Thyroid gland (tissue), 4 donors: ENCODE measurements around the gene DST. TPM values are rescaled to one million over a fixed set of nuclear protein-coding genes. Genes with fewer than 3 reads are reported as not detected.

Experiments used
- DNase-seq, 2 donors: peaks; one replicate each; pipeline ENCODE4 v3.0.0-alpha.2; 2019
- H3K27ac ChIP-seq, 3 donors: fragments of 200-600 bp; sonication (generic); 1 replicate in 2 of 3; 2 replicates in 1 of 3; pipeline ENCODE4 v1.5.1; 2016 to 2019; ENCODE audit warnings: mild to moderate bottlenecking in 1 of 3, moderate library complexity in 1 of 3
- H3K27me3 ChIP-seq: fragments of 200-600 bp; sonication (generic); one replicate; pipeline ENCODE4 v1.5.1; 2019
- H3K36me3 ChIP-seq, 2 donors: fragments of 200-600 bp; sonication (generic); one replicate each; pipeline ENCODE4 v1.5.1; 2016 to 2019
- H3K4me1 ChIP-seq, 2 donors: fragments of 200-600 bp; sonication (generic); one replicate each; pipeline ENCODE4 v1.5.1; 2017 to 2019
- H3K4me3 ChIP-seq, 3 donors: fragments of 200-600 bp; sonication (generic); replicated peaks in 1 of 3; 1 replicate in 2 of 3; 2 replicates in 1 of 3; pipeline ENCODE4 v1.5.1; 2016; ENCODE audit warnings: mild to moderate bottlenecking in 1 of 3
- H3K9me3 ChIP-seq: fragments of 200-600 bp; sonication (generic); one replicate; pipeline ENCODE4 v1.5.1; 2017
- CTCF ChIP-seq, 6 experiments: fragments of 200-600 bp in 3 of 6; fragments of 450-650 bp in 3 of 6; sonication (generic) in 3 of 6; IDR thresholded peaks; one replicate each; pipeline ENCODE4 v1.5.1; 2016 to 2019; ENCODE audit warnings: antibody characterized with exemption in 6 of 6, mild to moderate bottlenecking in 2 of 6, inconsistent platforms in 1 of 6, moderate library complexity in 1 of 6
- POLR2A ChIP-seq, 2 donors: fragments of 450-650 bp; IDR thresholded peaks; one replicate each; pipeline ENCODE4 v1.6.1; 2017; ENCODE audit warnings: antibody characterized with exemption in 2 of 2, mild to moderate bottlenecking in 2 of 2, moderate library complexity in 1 of 2
- WGBS, 2 donors: methylation state at CpG; one replicate each; pipeline ENCODE4 v1.1.5; 2017; 5-methylcytosine and 5-hydroxymethylcytosine counted together
- intact Hi-C: fragments of 100-400 bp; cut with DNase I; formaldehyde crosslinking; loops from one replicate; pipeline ENCODE4 v1.15.1; 2023
- total RNA-seq, 4 donors: library from RNA; depleted of rRNA; stranded (reverse); fragments of >200 nt; gene quantifications; one replicate each; pipeline ENCODE4 v1.2.3, GENCODE V29; 2016

The DST gene
- total RNA-seq, 4 donors from 2014 or later: 99.8 to 169 (median 149) TPM

DNA sequence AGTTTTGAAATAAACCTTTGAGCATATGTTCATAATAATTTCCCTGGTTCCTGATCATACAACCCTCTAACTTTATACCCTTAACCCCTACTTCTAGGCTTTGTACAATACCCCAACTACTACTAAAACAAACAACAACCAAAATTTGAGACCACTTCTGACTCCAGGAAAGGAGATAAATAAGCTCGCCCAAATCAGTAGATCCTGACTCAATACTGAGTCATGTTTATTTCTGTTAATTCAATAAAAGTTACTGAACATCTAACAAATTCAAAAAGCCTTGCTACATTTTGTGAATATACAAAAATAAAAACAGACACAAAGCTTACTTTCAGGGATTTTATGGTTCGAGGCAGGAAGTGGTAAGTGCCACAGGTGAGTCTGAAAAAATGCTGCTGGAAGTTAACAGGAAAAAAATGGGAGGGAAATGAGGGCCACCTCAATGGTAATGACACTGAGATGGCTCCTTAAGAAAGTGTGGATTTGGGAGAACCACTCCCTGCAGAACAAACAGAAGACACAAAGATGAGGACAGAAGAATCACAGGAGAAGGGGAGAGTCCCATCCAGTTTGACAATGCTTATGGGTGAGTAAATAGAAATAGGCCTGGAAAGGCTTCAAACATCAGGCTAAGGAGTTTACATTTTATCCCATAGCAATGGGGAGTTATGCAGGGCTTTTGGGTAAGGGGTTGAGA is 63.4 kb downstream of the DST start:
- TF ChIP-seq POLR2A (IDR thresholded peaks at IDR 0.05): no peak
- no peak for TF ChIP-seq CTCF (IDR thresholded peaks at IDR 0.05)
- no peak for DNase-seq
- no peaks in the 10 kb centered on the region for H3K27me3 ChIP-seq
- no peak overlapping the region for H3K27ac ChIP-seq
- H3K36me3 ChIP-seq: no peaks in the 10 kb centered on the region
- no peaks in the 10 kb centered on the region for H3K9me3 ChIP-seq
- no peak overlapping the region for H3K4me3 ChIP-seq
- intact Hi-C loops: no loop called here
- no peaks in the 10 kb centered on the region for H3K4me1 ChIP-seq
- WGBS, 2 donors: 87 to 92% methylated on average over 2 of the region's 2 CpGs

DNA sequence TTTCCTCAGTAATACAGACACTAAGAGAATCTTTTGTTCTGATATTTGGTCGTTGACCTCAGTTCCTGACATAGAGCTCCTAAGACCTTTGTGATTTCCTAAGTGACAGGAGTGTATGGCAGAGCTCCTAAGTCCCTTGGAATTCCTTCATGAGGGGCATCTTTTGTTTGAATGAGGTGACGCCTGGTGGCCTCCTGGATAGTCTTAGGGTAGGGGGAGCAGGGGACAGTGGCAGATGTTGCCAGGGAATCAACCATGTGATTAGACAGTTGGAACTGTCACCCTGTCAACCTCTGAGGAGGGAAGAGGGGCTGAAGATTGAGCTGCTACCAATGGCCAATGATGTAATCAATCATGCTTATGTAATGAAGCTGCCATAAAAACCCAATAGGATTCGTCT is 67.0 kb downstream of the DST start:
- no peak overlapping the region for H3K27ac ChIP-seq
- TF ChIP-seq POLR2A (IDR thresholded peaks at IDR 0.05): no peak
- TF ChIP-seq CTCF (IDR thresholded peaks at IDR 0.05): no peak
- intact Hi-C loops: no loop called here
- no peak for DNase-seq
- H3K4me1 ChIP-seq: no peaks in the 10 kb centered on the region
- no peaks in the 10 kb centered on the region for H3K36me3 ChIP-seq
- H3K4me3 ChIP-seq: no peak overlapping the region
- WGBS, 2 donors: 92 to 96% methylated on average over 3 of the region's 3 CpGs
- H3K9me3 ChIP-seq: no peaks in the 10 kb centered on the region
- H3K27me3 ChIP-seq: no peaks in the 10 kb centered on the region

- intact Hi-C loops: no loop called here
- H3K4me1 ChIP-seq: no peaks in the 10 kb centered on the region
- no peaks in the 10 kb centered on the region for H3K9me3 ChIP-seq
- H3K36me3 ChIP-seq: no peaks in the 10 kb centered on the region
- DNase-seq: no peak
- H3K4me3 ChIP-seq: no peak overlapping the region
- no peaks in the 10 kb centered on the region for H3K27me3 ChIP-seq
- no peak for TF ChIP-seq POLR2A (IDR thresholded peaks at IDR 0.05)
- TF ChIP-seq CTCF (IDR thresholded peaks at IDR 0.05): no peak
- no peak overlapping the region for H3K27ac ChIP-seq
- 94 to 98% methylated on average over 2 of the region's 2 CpGs for WGBS, 2 donors
Observed at GRCh38 chr6:56574292-56574691, 68.4 kb downstream of the DST start.

DNA sequence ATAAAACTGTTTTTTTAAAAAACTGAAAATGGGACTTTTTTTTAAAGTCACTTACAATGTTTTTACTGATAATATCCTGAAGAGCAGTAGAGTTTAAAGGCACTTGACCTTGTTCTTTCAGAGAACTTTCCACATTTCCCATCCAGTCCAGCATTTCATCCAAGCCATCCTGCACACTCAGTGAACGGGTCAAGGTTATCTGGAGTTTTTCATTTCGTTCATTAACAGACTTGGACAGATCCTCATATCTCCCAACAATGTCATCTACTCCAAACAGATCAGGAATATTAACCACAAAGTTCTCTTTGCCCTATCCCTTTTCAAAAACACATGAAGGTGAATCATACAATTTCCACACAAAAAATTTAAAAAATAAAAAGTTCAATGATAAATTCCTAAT is 69.1 kb downstream of the DST start:
- intact Hi-C loops: no loop called here
- Histone ChIP-seq H3K27ac (no peak overlapping the region), H3K4me1 (no peaks in the 10 kb centered on the region), H3K4me3 (no peak overlapping the region), H3K9me3 (no peaks in the 10 kb centered on the region), H3K36me3 (no peaks in the 10 kb centered on the region), H3K27me3 (no peaks in the 10 kb centered on the region)
- WGBS, 2 donors: 38 to 50% methylated on average over 2 of the region's 2 CpGs
- no peak for TF ChIP-seq POLR2A (IDR thresholded peaks at IDR 0.05)
- TF ChIP-seq CTCF (IDR thresholded peaks at IDR 0.05): no peak
- DNase-seq: no peak

DNA sequence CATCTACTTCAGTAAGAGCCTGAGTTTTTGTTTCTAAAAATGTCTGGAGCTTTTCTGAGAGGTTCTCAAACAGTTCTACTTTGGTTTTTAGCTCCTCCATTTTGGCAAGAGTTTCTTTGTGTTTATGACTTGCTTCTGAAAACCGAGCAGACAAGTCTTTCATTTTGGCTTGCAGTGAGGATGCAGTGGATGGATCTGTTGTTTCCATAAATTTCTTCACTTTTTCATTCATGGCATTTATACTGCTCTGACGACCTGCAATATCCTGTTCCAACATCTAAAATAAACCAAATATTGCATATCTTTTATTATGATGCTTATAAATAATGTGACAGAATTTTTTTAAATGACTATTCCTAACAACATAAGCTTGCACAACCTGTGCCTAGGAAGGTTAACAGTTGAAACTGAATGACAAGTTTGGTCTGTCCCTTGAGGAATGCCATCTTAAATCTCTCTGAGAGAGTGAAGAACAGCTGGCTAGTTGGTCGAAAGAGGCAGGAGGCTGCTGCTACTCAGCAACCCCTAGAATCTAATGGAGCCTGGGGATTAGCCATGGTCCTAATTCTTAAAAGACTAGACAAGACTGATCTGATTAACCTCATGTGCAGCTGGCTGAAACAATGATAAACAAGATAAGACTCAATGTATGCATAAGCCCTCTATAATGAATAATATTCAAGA is 69.8 kb downstream of the DST start:
- TF ChIP-seq POLR2A (IDR thresholded peaks at IDR 0.05) (no peak), CTCF (IDR thresholded peaks at IDR 0.05) (no peak)
- Histone ChIP-seq H3K4me3 (no peak overlapping the region), H3K9me3 (no peaks in the 10 kb centered on the region), H3K27me3 (no peaks in the 10 kb centered on the region), H3K27ac (no peak overlapping the region), H3K4me1 (no peaks in the 10 kb centered on the region), H3K36me3 (no peaks in the 10 kb centered on the region)
- intact Hi-C loops: no loop called here
- 60 to 64% methylated on average over 3 of the region's 3 CpGs for WGBS, 2 donors
- DNase-seq: no peak
